HT-29 (cell line): ENCODE data around the gene KIF4A. TPM values are rescaled to one million over a fixed set of nuclear protein-coding genes. Genes with fewer than 3 reads are reported as not detected.

Experiments
- small RNA-seq: library from RNA; depleted of rRNA; stranded (forward); fragments of <200 nt; gene quantifications from one replicate; pipeline ENCODE3, GENCODE V24; 2014
- total RNA-seq: library from RNA; depleted of rRNA; stranded (reverse); fragments of >200 nt; shearing (Covaris generic); gene quantifications from 2 replicates; pipeline ENCODE4 v1.2.3, GENCODE V29; 2014; rRNA removed

Gene KIF4A
- total RNA-seq, 1 experiment from 2014 or later, result 21.7 TPM

Small RNA genes within 50 kb of the gene (small RNA-seq; reads per million reads assigned to genes)
- 1.1 reads per million, percentile 39 among the genes with 10 or more reads in this experiment for gene RNA5SP507
- 0.29 reads per million for gene RNU4-81P
- gene RNY4P23, result 0.79 reads per million, percentile 18 among the genes with 10 or more reads in this experiment

Other genes with a start within 250 kb of the KIF4A start
- gene AWAT2, start 240.2 kb upstream of the KIF4A start, total RNA-seq, result not detected in 2 replicates
- gene OTUD6A, start 227.6 kb upstream of the KIF4A start, total RNA-seq, result not detected in 2 replicates
- 33.8 and 40.0 TPM in 2 replicates for gene IGBP1, start 156.7 kb upstream of the KIF4A start, total RNA-seq
- not detected in 2 replicates for gene DGAT2L6, start 112.6 kb upstream of the KIF4A start, total RNA-seq
- not detected in 2 replicates for gene AWAT1, start 55.4 kb upstream of the KIF4A start, total RNA-seq
- not detected in 2 replicates for gene P2RY4, start 29.9 kb upstream of the KIF4A start, total RNA-seq
- not detected in 2 replicates for gene ARR3, start 21.8 kb upstream of the KIF4A start, total RNA-seq
- not detected in 2 replicates for gene RAB41, start 7.9 kb upstream of the KIF4A start, total RNA-seq
- gene PDZD11, start 177 bp upstream of the KIF4A start, total RNA-seq, result 43.1 and 52.3 TPM in 2 replicates
- not detected in 2 replicates for gene GDPD2, start 133.2 kb downstream of the KIF4A start, total RNA-seq
- gene DLG3, start 154.7 kb downstream of the KIF4A start, total RNA-seq, result 40.8 and 55.6 TPM in 2 replicates